Peyer's patch (tissue), 4 donors: ENCODE results near the gene EDN1.

ENCODE experiments used
- CTCF ChIP-seq, 6 experiments: fragments of 450-650 bp in 4 of 6; fragments of 200-600 bp in 2 of 6; sonication (generic) in 1 of 6; IDR thresholded peaks; one replicate each; pipeline ENCODE4 v1.5.1; 2017 to 2019; ENCODE audit warnings: antibody characterized with exemption in 6 of 6, mild to moderate bottlenecking in 3 of 6, moderate library complexity in 1 of 6
- POLR2A ChIP-seq, 2 donors: fragments of 450-650 bp; IDR thresholded peaks; one replicate each; pipeline ENCODE4 v1.5.1; 2017; ENCODE audit warnings: antibody characterized with exemption in 2 of 2, mild to moderate bottlenecking in 2 of 2, moderate library complexity in 2 of 2

GRCh38 chr6:12301018-12301417, 10.9 kb downstream of the EDN1 start:
- TF ChIP-seq CTCF (IDR thresholded peaks at IDR 0.05) = no peak
- TF ChIP-seq POLR2A (IDR thresholded peaks at IDR 0.05) = no peak
